Bronchial epithelial cell (primary cell): ENCODE data around the gene RIMBP2. TPM values are rescaled to one million over a fixed set of nuclear protein-coding genes. Genes with fewer than 3 reads are reported as not detected.

Experiments used
- DNase-seq: peaks from one replicate; pipeline ENCODE4 v3.0.0-alpha.2; 2010; ENCODE audit warnings: low read depth
- FAIRE-seq: peaks from 2 replicates; lab custom pipeline; 2011; peaks lifted over from hg19 to GRCh38; lab: Jason Lieb, UNC
- H3K27me3 ChIP-seq: 2 replicates; pipeline ENCODE4 v1.5.1; 2011; ENCODE audit warnings: low read length; ENCODE audit not compliant: control insufficient read depth, insufficient read depth
- H3K36me3 ChIP-seq: 2 replicates; pipeline ENCODE4 v1.5.1; 2011; ENCODE audit warnings: low read length; ENCODE audit not compliant: control insufficient read depth, insufficient read depth
- H3K4me3 ChIP-seq: 2 replicates; pipeline ENCODE4 v1.5.1; 2011; ENCODE audit warnings: mild to moderate bottlenecking, low read depth, low read length, control low read depth
- total RNA-seq: library from RNA; depleted of rRNA; stranded (reverse); fragments of >200 nt; gene quantifications from 2 replicates; pipeline ENCODE4 v1.2.1, GENCODE V29; 2014
- TF ChIP-seq, protein P1 (sequence below): IDR thresholded peaks from 2 replicates; pipeline ENCODE4 v1.5.1; 2011; ENCODE audit warnings: mild to moderate bottlenecking, moderate library complexity, low read length, control low read depth, inconsistent platforms; ENCODE audit not compliant: insufficient read depth, severe bottlenecking

The RIMBP2 gene, protein sequence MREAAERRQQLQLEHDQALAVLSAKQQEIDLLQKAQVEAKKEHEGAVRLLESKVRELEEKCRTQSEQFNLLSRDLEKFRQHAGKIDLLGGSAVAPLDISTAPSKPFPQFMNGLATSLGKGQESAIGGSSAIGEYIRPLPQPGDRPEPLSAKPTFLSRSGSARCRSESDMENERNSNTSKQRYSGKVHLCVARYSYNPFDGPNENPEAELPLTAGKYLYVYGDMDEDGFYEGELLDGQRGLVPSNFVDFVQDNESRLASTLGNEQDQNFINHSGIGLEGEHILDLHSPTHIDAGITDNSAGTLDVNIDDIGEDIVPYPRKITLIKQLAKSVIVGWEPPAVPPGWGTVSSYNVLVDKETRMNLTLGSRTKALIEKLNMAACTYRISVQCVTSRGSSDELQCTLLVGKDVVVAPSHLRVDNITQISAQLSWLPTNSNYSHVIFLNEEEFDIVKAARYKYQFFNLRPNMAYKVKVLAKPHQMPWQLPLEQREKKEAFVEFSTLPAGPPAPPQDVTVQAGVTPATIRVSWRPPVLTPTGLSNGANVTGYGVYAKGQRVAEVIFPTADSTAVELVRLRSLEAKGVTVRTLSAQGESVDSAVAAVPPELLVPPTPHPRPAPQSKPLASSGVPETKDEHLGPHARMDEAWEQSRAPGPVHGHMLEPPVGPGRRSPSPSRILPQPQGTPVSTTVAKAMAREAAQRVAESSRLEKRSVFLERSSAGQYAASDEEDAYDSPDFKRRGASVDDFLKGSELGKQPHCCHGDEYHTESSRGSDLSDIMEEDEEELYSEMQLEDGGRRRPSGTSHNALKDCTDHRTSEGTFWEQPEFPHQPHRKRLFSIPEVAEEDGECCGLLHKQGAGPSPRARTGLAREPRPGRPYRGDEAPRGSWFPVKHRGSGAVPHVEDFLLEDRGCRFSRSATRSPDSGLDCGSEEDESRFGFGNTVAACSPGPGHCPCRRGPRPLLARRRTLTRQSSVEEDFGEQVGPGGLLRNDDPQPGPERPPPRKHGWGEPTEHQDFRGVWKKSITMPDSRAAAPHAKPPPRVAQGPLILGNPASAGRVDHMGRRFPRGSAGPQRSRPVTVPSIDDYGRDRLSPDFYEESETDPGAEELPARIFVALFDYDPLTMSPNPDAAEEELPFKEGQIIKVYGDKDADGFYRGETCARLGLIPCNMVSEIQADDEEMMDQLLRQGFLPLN (N-terminal part only)
- not detected in 2 replicates for total RNA-seq

DNA sequence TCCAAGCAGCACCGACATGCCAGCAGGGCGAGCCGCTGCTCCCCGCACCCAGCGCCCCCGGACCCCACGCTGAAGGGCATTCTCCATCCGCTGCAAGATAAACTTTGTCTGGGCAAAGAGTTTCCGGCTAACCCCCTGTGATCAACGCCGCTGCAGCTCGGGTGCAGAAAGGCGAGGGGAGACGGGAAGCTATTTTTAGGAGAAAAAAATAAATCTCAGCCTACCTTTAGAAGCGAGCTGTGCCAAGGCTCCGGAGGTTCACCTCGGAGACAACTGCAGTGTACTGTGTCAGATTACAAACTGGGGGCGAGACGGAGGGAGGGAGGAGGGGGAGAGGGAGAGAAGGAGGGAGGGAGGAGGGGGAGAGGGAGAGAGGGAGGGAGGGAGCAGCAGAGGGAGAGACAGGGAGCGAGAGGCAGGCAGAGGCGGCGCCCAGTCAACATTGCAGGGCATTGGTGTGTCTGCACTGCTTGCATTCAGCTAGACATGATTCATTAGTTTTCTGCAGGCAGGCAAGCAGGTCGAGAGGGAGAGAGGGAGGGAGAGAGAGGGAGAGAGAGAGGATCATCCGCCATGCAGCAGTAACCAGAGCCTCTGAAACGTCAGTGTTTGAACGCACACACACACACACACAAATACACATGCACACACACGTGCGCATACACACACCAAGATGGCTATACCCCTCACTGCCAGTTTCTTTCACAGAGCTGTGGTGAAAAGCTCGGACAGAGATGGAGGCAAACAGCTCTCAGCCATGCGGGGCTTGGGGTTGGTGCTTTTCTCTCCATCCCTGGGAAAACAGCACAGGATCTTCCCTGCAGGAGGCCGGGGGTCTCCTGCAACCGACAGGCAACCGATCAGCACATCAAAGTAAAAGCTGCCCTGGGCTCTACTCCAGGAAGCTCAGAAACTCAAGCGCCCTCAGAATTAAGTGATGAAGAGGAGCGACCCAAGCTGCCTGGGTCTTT, at the start of gene RIMBP2:
TSS of gene RIMBP2 (minus strand) at position 302 of the 971 bp plus-strand sequence. CDS start 237,286 bp downstream, outside the sequence.
- TF ChIP-seq, protein P1, sequence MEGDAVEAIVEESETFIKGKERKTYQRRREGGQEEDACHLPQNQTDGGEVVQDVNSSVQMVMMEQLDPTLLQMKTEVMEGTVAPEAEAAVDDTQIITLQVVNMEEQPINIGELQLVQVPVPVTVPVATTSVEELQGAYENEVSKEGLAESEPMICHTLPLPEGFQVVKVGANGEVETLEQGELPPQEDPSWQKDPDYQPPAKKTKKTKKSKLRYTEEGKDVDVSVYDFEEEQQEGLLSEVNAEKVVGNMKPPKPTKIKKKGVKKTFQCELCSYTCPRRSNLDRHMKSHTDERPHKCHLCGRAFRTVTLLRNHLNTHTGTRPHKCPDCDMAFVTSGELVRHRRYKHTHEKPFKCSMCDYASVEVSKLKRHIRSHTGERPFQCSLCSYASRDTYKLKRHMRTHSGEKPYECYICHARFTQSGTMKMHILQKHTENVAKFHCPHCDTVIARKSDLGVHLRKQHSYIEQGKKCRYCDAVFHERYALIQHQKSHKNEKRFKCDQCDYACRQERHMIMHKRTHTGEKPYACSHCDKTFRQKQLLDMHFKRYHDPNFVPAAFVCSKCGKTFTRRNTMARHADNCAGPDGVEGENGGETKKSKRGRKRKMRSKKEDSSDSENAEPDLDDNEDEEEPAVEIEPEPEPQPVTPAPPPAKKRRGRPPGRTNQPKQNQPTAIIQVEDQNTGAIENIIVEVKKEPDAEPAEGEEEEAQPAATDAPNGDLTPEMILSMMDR = no peak
- DNase-seq (peak; percentile 60), FAIRE-seq (no peak)
- Histone ChIP-seq H3K4me3 (peak within 1 kb of the TSS; percentile 9), H3K27me3 (peaks cover 16% of the 10 kb centered on the region), H3K36me3 (no peaks in the 10 kb centered on the region)

DNA sequence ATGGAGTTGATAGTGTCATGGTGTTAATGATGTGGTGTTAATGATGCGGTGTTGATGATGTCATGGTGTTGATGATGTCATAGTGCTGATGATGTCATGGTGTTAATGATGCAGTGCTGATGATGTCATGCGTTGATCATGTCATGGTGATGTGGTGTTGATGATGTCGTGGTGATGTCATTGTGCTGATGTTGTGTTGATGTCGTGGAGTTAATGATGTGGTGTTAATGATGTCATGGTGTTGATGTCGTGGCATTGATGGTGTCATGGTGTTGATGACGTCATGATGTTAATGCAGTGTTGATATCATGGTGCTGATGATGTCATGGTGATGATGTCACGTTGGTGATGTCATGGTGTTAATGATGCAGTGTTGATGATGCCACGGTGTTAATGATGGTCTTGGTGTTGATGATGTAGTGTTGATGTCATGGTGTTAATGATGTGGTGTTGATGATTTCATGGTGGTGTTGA, 49.1 kb upstream of the RIMBP2 start:
- Histone ChIP-seq H3K4me3 (no peak overlapping the region), H3K36me3 (no peaks in the 10 kb centered on the region), H3K27me3 (no peaks in the 10 kb centered on the region)
- TF ChIP-seq, protein P1 = no peak
- no peak for FAIRE-seq
- DNase-seq = peak; percentile 5

DNA sequence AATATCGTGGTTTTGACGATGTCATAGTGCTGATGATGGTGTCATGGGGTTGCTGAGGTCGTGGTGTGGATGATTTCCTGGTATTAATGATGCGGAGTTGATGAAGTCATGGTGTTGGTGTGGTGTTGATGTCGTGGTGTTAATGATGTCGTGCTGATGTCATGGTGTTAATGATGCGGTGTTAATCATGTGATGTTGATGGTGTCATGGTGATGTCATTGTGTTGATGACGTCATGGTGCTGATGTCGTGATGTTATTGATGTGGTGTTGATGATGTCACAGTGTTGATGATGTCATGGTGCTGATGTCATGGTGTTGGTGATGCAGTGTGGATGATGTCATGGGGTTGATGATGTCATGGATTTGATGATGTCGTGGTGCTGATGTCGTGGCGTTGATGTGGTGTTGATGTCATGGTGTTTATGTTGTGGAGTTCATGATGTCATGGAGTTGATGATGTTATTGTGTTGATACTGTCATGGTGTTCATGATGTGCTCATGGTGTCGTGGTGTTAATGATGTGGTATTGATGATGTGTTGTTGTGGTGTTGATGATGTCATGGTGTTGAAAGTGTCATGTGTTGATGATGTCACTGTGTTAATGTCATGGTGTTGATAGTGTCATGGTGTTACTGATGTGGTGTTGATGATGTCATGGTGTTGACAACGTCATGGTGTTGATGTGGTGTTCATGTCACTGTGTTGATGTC, 48.5 kb upstream of the RIMBP2 start:
- peak; percentile 25 for DNase-seq
- Histone ChIP-seq H3K27me3 (no peaks in the 10 kb centered on the region), H3K36me3 (no peaks in the 10 kb centered on the region), H3K4me3 (no peak overlapping the region)
- FAIRE-seq = no peak
- TF ChIP-seq, protein P1 = no peak

DNA sequence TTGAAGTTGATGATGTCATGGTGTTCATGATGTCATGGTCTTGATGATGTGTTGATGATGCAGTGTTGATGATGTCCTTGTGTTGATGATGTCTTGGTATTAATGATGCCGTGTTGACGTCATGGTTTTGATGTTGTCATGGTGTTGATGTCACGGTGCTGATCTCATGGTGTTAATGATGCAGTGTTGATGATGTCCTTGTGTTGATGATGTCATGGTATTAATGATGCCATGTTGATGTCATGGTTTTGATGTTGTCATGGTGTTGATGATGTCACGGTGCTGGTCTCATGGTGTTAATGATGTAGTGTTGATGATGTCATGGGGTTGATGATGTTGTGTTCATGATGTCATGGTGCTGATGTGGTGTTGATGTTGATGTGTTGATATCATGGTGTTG, 48.0 kb upstream of the RIMBP2 start:
- DNase-seq (peak; percentile 4), FAIRE-seq (peak; percentile 99)
- no peak overlapping the region for H3K4me3 ChIP-seq
- TF ChIP-seq, protein P1 = no peak
- H3K36me3 ChIP-seq = no peaks in the 10 kb centered on the region
- H3K27me3 ChIP-seq = no peaks in the 10 kb centered on the region
